Vagina (tissue), 2 donors: ENCODE data around the gene MCM7.
A peak's percentile ranks its signal among the peaks of the same experiment; 100 is the strongest.

Source experiments
- CTCF ChIP-seq, 3 experiments: fragments of 450-650 bp in 2 of 3; fragments of 200-600 bp in 1 of 3; sonication (generic) in 1 of 3; IDR thresholded peaks; one replicate each; pipeline ENCODE4 v1.5.1; 2017 to 2019; ENCODE audit warnings: antibody characterized with exemption in 3 of 3, mild to moderate bottlenecking in 2 of 3, moderate library complexity in 2 of 3
- POLR2A ChIP-seq, 2 donors: fragments of 450-650 bp; IDR thresholded peaks; one replicate each; pipeline ENCODE4 v1.6.1; 2017; ENCODE audit warnings: antibody characterized with exemption in 2 of 2, mild to moderate bottlenecking in 2 of 2, moderate library complexity in 2 of 2

- TF ChIP-seq CTCF (IDR thresholded peaks at IDR 0.05) (peak; percentile 35 to 73 (median 51)), POLR2A (IDR thresholded peaks at IDR 0.05) (no peak)
Measured at GRCh38 chr7:100132697-100133151, 31.5 kb upstream of the MCM7 start.
